ENCODE results near the gene ARID3A.

DNA sequence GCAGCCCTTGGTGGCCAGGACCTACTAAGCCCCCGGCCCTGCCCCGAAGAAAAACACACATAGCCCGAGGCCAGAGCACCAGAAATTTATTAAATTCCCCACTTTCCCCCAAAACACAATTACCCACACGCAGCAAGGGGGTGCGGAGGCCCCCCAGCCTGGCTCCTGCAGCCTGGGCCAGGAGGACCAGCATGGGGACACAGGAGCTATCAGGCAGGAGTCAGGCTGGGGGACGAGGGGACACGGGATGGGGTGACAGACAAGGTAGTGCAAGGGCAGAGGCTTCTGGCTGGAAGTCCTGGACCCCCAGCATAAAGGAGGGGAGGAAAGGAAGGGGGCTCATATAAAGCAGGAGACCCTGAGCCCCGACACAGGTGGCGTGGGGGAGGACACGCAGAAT is 29.4 kb upstream of the ARID3A start:
- no peak for TF ChIP-seq POLR2AphosphoS5 (IDR thresholded peaks at IDR 0.05; ENCODE audit: borderline replicate concordance, low read depth, low read length)
- TF ChIP-seq EZH2 (IDR thresholded peaks at IDR 0.05), result no peak

All from SK-N-MC (cell line).